Sigmoid colon (tissue), 4 donors: ENCODE data around the gene PMM1.
"Not testable (repeated sequence)": the region's sequence is repeated elsewhere in the genome, so short reads cannot be mapped to it uniquely, and the experiment has no call there.

Experiments
- CTCF ChIP-seq, 4 experiments: fragments of 450-650 bp in 3 of 4; fragments of 200-600 bp in 1 of 4; IDR thresholded peaks; one replicate each; pipeline ENCODE4 v1.5.1; 2016 to 2019; ENCODE audit warnings: antibody characterized with exemption in 4 of 4, mild to moderate bottlenecking in 3 of 4, moderate library complexity in 2 of 4
- EP300 ChIP-seq, 4 donors: sonication (generic); formaldehyde crosslinking; IDR thresholded peaks; one replicate each; pipeline ENCODE4 v1.6.1; 2017; ENCODE audit warnings: antibody characterized with exemption in 4 of 4
- POLR2A ChIP-seq, 2 donors: fragments of 450-650 bp; IDR thresholded peaks; one replicate each; pipeline ENCODE4 v1.6.1; 2016; ENCODE audit warnings: antibody characterized with exemption in 2 of 2, mild to moderate bottlenecking in 2 of 2, moderate library complexity in 2 of 2
- POLR2AphosphoS5 ChIP-seq, 4 donors: sonication (generic); formaldehyde crosslinking; IDR thresholded peaks; one replicate each; pipeline ENCODE4 v1.6.1; 2017; ENCODE audit warnings: antibody characterized with exemption in 4 of 4

DNA sequence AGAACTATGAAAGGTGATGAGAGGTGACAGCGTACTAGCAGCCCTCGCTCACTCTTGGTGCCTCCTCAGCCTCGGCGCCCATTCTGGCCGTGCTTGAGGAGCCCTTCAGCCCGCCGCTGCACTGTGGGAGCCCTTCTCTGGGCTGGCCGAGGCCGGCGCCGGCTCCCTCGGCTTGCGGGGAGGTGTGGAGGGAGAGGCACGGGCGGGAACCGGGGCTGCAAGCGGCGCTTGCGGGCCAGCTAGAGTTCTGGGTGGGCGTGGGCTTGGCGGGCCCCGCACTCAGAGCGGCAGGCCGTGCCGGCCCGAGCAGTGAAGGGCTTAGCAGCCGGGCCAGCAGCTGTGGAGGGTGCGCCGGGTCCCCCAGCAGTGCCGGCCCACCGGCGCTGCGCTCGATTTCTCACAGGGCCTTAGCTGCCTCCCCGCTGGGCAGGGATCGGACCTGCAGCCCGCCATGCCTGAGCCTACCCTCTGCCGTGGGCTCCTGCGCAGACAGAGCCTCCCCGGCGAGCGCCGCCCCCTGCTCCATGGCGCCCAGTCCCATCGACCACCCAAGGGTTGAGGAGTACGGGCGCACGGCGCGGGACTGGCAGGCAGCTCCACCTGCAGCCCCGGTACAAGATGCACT, 3.8 kb upstream of the PMM1 start:
- not testable (repeated sequence) for TF ChIP-seq CTCF, POLR2A, POLR2AphosphoS5, EP300 (IDR thresholded peaks at IDR 0.05)
